ENCODE data around the gene DIABLO. TPM values are rescaled to one million over a fixed set of nuclear protein-coding genes. Genes with fewer than 3 reads are reported as not detected.

DIABLO gene
- total RNA-seq, 1 experiment from 2014 or later = 68.7 TPM

GRCh38 chr12:122202017-122202416 lies 23.8 kb downstream of the DIABLO start:
- H3K4me3 Mint-ChIP-seq (ENCODE audit: low read depth, unreplicated experiment) = no peak overlapping the region
- intact Hi-C loops (cut with micrococcal nuclease; ENCODE audit: unreplicated experiment) = no loop called here
- H3K36me3 Mint-ChIP-seq (ENCODE audit: insufficient read depth, unreplicated experiment) = peaks cover 42% of the 10 kb centered on the region
- H3K9me3 Mint-ChIP-seq (ENCODE audit: low read depth, unreplicated experiment) = no peaks in the 10 kb centered on the region
- no peak for TF ChIP-seq CTCF (IDR thresholded peaks at IDR 0.05; ENCODE audit: unreplicated experiment)
- no peak overlapping the region for H3K27ac Mint-ChIP-seq (ENCODE audit: unreplicated experiment)
- DNase-seq = no peak
- CTCF ChIA-PET = no interaction called here
- H3K27me3 Mint-ChIP-seq (ENCODE audit: unreplicated experiment) = peaks cover 77% of the 10 kb centered on the region
- peaks cover 8% of the 10 kb centered on the region for H3K4me1 Mint-ChIP-seq (ENCODE audit: low read depth, unreplicated experiment)
- no TSS peak for BruUV-seq (replicated peaks)

- Mint-ChIP-seq H3K27ac (ENCODE audit: unreplicated experiment) (no peak overlapping the region), H3K27me3 (ENCODE audit: unreplicated experiment) (peaks cover 77% of the 10 kb centered on the region), H3K9me3 (ENCODE audit: low read depth, unreplicated experiment) (no peaks in the 10 kb centered on the region), H3K4me1 (ENCODE audit: low read depth, unreplicated experiment) (peaks cover 8% of the 10 kb centered on the region), H3K4me3 (ENCODE audit: low read depth, unreplicated experiment) (no peak overlapping the region), H3K36me3 (ENCODE audit: insufficient read depth, unreplicated experiment) (peaks cover 36% of the 10 kb centered on the region)
- intact Hi-C loops (cut with micrococcal nuclease; ENCODE audit: unreplicated experiment) = no loop called here
- DNase-seq = no peak
- BruUV-seq (replicated peaks) = no TSS peak
- no peak for TF ChIP-seq CTCF (IDR thresholded peaks at IDR 0.05; ENCODE audit: unreplicated experiment)
- CTCF ChIA-PET = no interaction called here
Observed at GRCh38 chr12:122201381-122201780, 24.5 kb downstream of the DIABLO start.

- Mint-ChIP-seq H3K4me1 (ENCODE audit: low read depth, unreplicated experiment) (peaks cover 8% of the 10 kb centered on the region), H3K27me3 (ENCODE audit: unreplicated experiment) (peaks cover 77% of the 10 kb centered on the region), H3K9me3 (ENCODE audit: low read depth, unreplicated experiment) (peaks cover 4% of the 10 kb centered on the region), H3K36me3 (ENCODE audit: insufficient read depth, unreplicated experiment) (peaks cover 29% of the 10 kb centered on the region), H3K27ac (ENCODE audit: unreplicated experiment) (no peak overlapping the region), H3K4me3 (ENCODE audit: low read depth, unreplicated experiment) (no peak overlapping the region)
- no peak for TF ChIP-seq CTCF (IDR thresholded peaks at IDR 0.05; ENCODE audit: unreplicated experiment)
- BruUV-seq (replicated peaks) = no TSS peak
- CTCF ChIA-PET = no interaction called here
- intact Hi-C loops (cut with micrococcal nuclease; ENCODE audit: unreplicated experiment) = no loop called here
- no peak for DNase-seq
Observed at GRCh38 chr12:122200541-122201175, 25.2 kb downstream of the DIABLO start.

- no TSS peak for BruUV-seq (replicated peaks)
- Mint-ChIP-seq H3K36me3 (ENCODE audit: insufficient read depth, unreplicated experiment) (peaks cover 19% of the 10 kb centered on the region), H3K4me3 (ENCODE audit: low read depth, unreplicated experiment) (no peak overlapping the region), H3K4me1 (ENCODE audit: low read depth, unreplicated experiment) (peaks cover 8% of the 10 kb centered on the region), H3K27me3 (ENCODE audit: unreplicated experiment) (peaks cover 76% of the 10 kb centered on the region), H3K9me3 (ENCODE audit: low read depth, unreplicated experiment) (peaks cover 6% of the 10 kb centered on the region), H3K27ac (ENCODE audit: unreplicated experiment) (no peak overlapping the region)
- DNase-seq = no peak
- intact Hi-C loops (cut with micrococcal nuclease; ENCODE audit: unreplicated experiment) = loop anchor here (10.0 kb wide), 1 partner anchor 285 kb away; the partner anchor contains the start of gene CFAP251
- TF ChIP-seq CTCF (IDR thresholded peaks at IDR 0.05; ENCODE audit: unreplicated experiment) = no peak
- CTCF ChIA-PET = interaction anchor here (0.7 kb wide), 1 partner anchor 149 kb away, joined by 3 read pairs; no protein-coding TSS in a partner anchor
Observed at GRCh38 chr12:122199484-122200355, 26.1 kb downstream of the DIABLO start.
